B cell (primary cell): ENCODE results near the gene SLC9A9.

Source experiments
- CTCF ChIP-seq: fragments of 200-600 bp; IDR thresholded peaks from one replicate; pipeline ENCODE4 v1.8.0; 2022; ENCODE audit warnings: antibody characterized with exemption, mild to moderate bottlenecking
- EZH2 ChIP-seq: IDR thresholded peaks from 2 replicates; pipeline ENCODE4 v1.6.1; 2012; ENCODE audit warnings: borderline replicate concordance, low read depth, mild to moderate bottlenecking, moderate library complexity, low read length; ENCODE audit not compliant: insufficient read depth, poor library complexity, severe bottlenecking

- no peak for TF ChIP-seq CTCF
- no peak for TF ChIP-seq EZH2
Measured at GRCh38 chr3:143228405-143228804, 619.9 kb downstream of the SLC9A9 start.
